ENCODE measurements around the gene DTX4. TPM values are rescaled to one million over a fixed set of nuclear protein-coding genes. Genes with fewer than 3 reads are reported as not detected.

The DTX4 gene
- total and polyA plus RNA-seq, 3 donors from 2014 or later: 4.5 to 10.2 (median 6.1) TPM

- 37 to 72% methylated on average over 2 of the region's 2 CpGs for WGBS, 2 donors
- Histone ChIP-seq H3K4me3 (no peak overlapping the region), H3K4me1 (peaks cover 14% of the 10 kb centered on the region), H3K36me3 (ENCODE audit: low read depth, missing control alignments) (no peaks in the 10 kb centered on the region), H3K27me3 (no peaks in the 10 kb centered on the region), H3K27ac (no peak overlapping the region), H3K9me3 (no peaks in the 10 kb centered on the region)
- no peak for TF ChIP-seq POLR2A (IDR thresholded peaks at IDR 0.05)
- TF ChIP-seq CTCF (IDR thresholded peaks at IDR 0.05): no peak
- intact Hi-C loops (cut with DNase I; ENCODE audit: low total_unique reads): loop anchor here (5.0 kb wide), 1 partner anchor 37 kb away; the partner anchor contains the start of gene DTX4
- DNase-seq: no peak
Measured at GRCh38 chr11:59208956-59209355, 37.0 kb downstream of the DTX4 start.

DNA sequence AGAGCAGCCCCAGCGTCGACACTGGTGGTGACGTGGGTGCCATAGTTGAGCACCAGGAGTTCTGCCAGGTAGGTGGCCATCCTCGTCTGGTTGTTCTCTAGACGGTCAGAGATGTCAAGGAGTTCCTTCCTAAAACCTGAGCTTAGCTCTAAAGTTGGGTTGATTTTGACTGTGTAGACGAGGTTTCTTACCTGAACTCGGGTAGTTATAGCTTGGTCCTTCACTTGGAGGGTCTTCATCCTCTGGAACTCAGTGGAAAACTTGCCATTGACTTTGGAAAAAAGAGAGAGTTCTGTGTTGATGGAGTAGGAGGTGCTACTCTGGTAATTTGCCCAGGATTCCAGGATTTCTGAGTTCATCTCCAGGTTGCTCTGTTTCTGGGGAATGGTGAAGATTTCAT lies 40.3 kb downstream of the DTX4 start:
- Histone ChIP-seq H3K27me3 (no peaks in the 10 kb centered on the region), H3K4me1 (peaks cover 13% of the 10 kb centered on the region), H3K9me3 (no peaks in the 10 kb centered on the region), H3K36me3 (ENCODE audit: low read depth, missing control alignments) (no peaks in the 10 kb centered on the region), H3K4me3 (no peak overlapping the region), H3K27ac (no peak overlapping the region)
- 71 to 95% methylated on average over 7 of the region's 7 CpGs for WGBS, 2 donors
- no peak for DNase-seq
- TF ChIP-seq CTCF (IDR thresholded peaks at IDR 0.05) (no peak), POLR2A (IDR thresholded peaks at IDR 0.05) (no peak)
- intact Hi-C loops (cut with DNase I; ENCODE audit: low total_unique reads): no loop called here

GRCh38 chr11:59212744-59213631 lies 41.1 kb downstream of the DTX4 start, which contains the start of gene MPEG1:
MPEG1 (minus strand) TSS chr11:59212927; CDS start chr11:59212865, 62 bp downstream.
- intact Hi-C loops (cut with DNase I; ENCODE audit: low total_unique reads): no loop called here
- Histone ChIP-seq H3K27ac (no peak within 1 kb of the TSS), H3K4me1 (peaks cover 6% of the 10 kb centered on the region), H3K36me3 (ENCODE audit: low read depth, missing control alignments) (no peaks in the 10 kb centered on the region), H3K27me3 (no peaks in the 10 kb centered on the region), H3K4me3 (no peak within 1 kb of the TSS), H3K9me3 (no peaks in the 10 kb centered on the region)
- no peak for DNase-seq
- no peak for TF ChIP-seq POLR2A (IDR thresholded peaks at IDR 0.05)
- TF ChIP-seq CTCF (IDR thresholded peaks at IDR 0.05): no peak
- 88 to 89% methylated on average over 10 of the region's 10 CpGs for WGBS, 2 donors

DNA sequence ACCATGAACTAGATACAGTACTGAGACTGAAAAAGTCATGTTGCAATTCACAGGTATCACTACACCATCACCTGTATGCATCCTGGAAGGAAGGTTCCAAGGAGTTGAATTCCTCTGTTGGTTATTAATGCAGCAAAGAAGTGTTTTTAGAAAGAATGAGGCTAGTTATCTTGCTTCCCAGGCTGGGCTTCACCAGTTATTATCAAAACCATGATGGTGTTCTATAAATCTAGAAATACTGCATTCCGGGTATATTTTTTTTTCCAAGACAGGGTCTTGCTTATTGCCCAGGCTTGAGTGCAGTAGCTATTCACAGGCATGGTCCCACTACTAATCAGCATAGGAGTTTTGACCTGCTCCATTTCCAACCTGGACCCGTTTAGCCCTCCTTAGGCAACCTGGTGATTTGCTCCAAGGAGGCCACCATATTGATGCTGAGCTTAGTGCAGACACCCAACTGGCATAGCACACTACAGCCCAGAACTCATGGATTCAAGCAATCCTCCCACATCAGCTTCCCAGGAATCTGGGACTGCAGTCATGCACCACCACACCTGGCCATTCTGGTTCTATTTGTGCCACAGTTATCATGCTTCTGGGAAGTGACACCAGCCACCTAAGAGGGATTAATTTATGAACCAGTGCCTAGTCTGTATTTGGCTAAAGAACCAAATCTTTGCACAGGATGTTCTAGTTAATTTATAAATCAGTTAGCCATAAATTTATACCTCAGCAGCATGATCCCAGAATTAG lies 42.4 kb downstream of the DTX4 start:
- intact Hi-C loops (cut with DNase I; ENCODE audit: low total_unique reads): no loop called here
- no peak overlapping the region for H3K4me3 ChIP-seq
- no peak for DNase-seq
- no peaks in the 10 kb centered on the region for H3K9me3 ChIP-seq
- H3K27me3 ChIP-seq: no peaks in the 10 kb centered on the region
- H3K36me3 ChIP-seq (ENCODE audit: low read depth, missing control alignments): no peaks in the 10 kb centered on the region
- no peaks in the 10 kb centered on the region for H3K4me1 ChIP-seq
- WGBS, 2 donors: 90 to 100% methylated on average over 2 of the region's 2 CpGs
- no peak overlapping the region for H3K27ac ChIP-seq
- TF ChIP-seq POLR2A (IDR thresholded peaks at IDR 0.05) (no peak), CTCF (IDR thresholded peaks at IDR 0.05) (no peak)

Measured in testis (tissue), 3 donors.